Tibial nerve (tissue), 3 donors: Measurements from ENCODE around the gene C16orf96.

Experiments
- CTCF ChIP-seq, 5 experiments: fragments of 200-600 bp in 3 of 5; fragments of 450-650 bp in 2 of 5; sonication (generic) in 3 of 5; IDR thresholded peaks; one replicate each; pipeline ENCODE4 v1.5.1; 2016 to 2019; ENCODE audit warnings: antibody characterized with exemption in 5 of 5, mild to moderate bottlenecking in 3 of 5, moderate library complexity in 2 of 5
- POLR2A ChIP-seq, 2 donors: fragments of 450-650 bp; IDR thresholded peaks; one replicate each; pipeline ENCODE4 v1.6.1; 2017; ENCODE audit warnings: antibody characterized with exemption in 2 of 2, mild to moderate bottlenecking in 2 of 2, moderate library complexity in 2 of 2

- TF ChIP-seq POLR2A (IDR thresholded peaks at IDR 0.05) (no peak), CTCF (IDR thresholded peaks at IDR 0.05) (no peak)
Observed at GRCh38 chr16:4631444-4631843, 75.3 kb downstream of the C16orf96 start.
